22Rv1 (cell line): ENCODE results near the gene STK33.

Source experiments
- ZFX ChIP-seq: fragments of 450-650 bp; IDR thresholded peaks from 2 replicates; pipeline ENCODE4 v1.6.1; 2017; ENCODE audit warnings: antibody characterized with exemption, borderline replicate concordance
- TF ChIP-seq, protein P1 (sequence below): fragments of 450-650 bp; IDR thresholded peaks from 2 replicates; pipeline ENCODE4 v1.5.1; 2017; ENCODE audit warnings: mild to moderate bottlenecking

DNA sequence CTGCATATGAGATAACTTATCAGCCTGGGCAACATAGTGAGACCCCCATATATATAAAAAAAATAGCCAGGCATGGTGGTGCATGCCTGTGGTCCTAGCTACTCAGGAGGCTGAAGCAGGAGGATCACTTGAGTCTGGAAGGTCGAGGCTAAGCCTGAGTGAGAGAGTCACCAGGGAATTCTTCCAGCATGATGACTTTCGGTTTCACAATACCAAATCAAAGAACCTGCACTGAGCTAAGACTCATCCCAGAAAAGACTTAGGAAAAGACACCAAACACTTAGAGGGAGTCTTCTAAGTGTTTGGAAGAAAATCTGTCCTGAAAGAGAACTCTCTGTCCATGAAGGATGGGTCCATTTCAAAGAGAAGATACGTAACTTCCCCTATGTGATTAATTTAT is 12.7 kb downstream of the STK33 start:
- TF ChIP-seq, protein P1, sequence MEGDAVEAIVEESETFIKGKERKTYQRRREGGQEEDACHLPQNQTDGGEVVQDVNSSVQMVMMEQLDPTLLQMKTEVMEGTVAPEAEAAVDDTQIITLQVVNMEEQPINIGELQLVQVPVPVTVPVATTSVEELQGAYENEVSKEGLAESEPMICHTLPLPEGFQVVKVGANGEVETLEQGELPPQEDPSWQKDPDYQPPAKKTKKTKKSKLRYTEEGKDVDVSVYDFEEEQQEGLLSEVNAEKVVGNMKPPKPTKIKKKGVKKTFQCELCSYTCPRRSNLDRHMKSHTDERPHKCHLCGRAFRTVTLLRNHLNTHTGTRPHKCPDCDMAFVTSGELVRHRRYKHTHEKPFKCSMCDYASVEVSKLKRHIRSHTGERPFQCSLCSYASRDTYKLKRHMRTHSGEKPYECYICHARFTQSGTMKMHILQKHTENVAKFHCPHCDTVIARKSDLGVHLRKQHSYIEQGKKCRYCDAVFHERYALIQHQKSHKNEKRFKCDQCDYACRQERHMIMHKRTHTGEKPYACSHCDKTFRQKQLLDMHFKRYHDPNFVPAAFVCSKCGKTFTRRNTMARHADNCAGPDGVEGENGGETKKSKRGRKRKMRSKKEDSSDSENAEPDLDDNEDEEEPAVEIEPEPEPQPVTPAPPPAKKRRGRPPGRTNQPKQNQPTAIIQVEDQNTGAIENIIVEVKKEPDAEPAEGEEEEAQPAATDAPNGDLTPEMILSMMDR, result no peak
- TF ChIP-seq ZFX, result no peak
